Measurements from ENCODE around the gene ATRNL1.

- TF ChIP-seq ZBTB33 (IDR thresholded peaks at IDR 0.05) (no peak), YY1 (IDR thresholded peaks at IDR 0.05) (no peak)
These were observed 737.9 kb downstream of the ATRNL1 start for GRCh38 chr10:115831016-115831415.

Data from liver (tissue), 1 donor.